Prostate gland (tissue), 2 donors: Measurements from ENCODE around the gene GPR107.

Experiments
- CTCF ChIP-seq, 4 experiments: fragments of 200-600 bp in 2 of 4; fragments of 450-650 bp in 2 of 4; sonication (generic) in 2 of 4; IDR thresholded peaks; 1 replicate in 3 of 4; 2 replicates in 1 of 4; pipeline ENCODE4 v1.5.1; 2016 to 2019; ENCODE audit warnings: antibody characterized with exemption in 4 of 4, mild to moderate bottlenecking in 2 of 4, moderate library complexity in 2 of 4
- POLR2A ChIP-seq: fragments of 450-650 bp; IDR thresholded peaks from one replicate; pipeline ENCODE4 v1.6.1; 2016; ENCODE audit warnings: antibody characterized with exemption, mild to moderate bottlenecking
- POLR2AphosphoS5 ChIP-seq: sonication (generic); formaldehyde crosslinking; IDR thresholded peaks from one replicate; pipeline ENCODE4 v1.6.1; 2017; ENCODE audit warnings: antibody characterized with exemption

GRCh38 chr9:130180516-130180915 lies 126.8 kb downstream of the GPR107 start:
- TF ChIP-seq CTCF (IDR thresholded peaks at IDR 0.05) (no peak), POLR2A (no peak), POLR2AphosphoS5 (no peak)
